A549 (cell line): ENCODE data around the gene KHDC3L. TPM values are rescaled to one million over a fixed set of nuclear protein-coding genes. Genes with fewer than 3 reads are reported as not detected.

ENCODE experiments used
- ATAC-seq, 2 experiments: fragments of 200-7000 bp in 1 of 2; fragments of >200 bp in 1 of 2; cut with Nextera tagmentation in 1 of 2; cut with Tn5 transposase in 1 of 2; 3 replicates each; pipeline versions ENCODE4 v1.8.0 to v1.9.1; 2018 to 2020; ENCODE audit warnings: mild to moderate bottlenecking in 1 of 2, moderate library complexity in 1 of 2
- CTCF ChIA-PET: fragments of 300-600 bp; sonication (Branson Sonifier 250); formaldehyde crosslinking; extraction: SDS; loops from one replicate; lab custom pipeline; 2021; ENCODE audit warnings: antibody characterized with exemption, inconsistent platforms; lab: Yijun Ruan, JAX
- POLR2A ChIA-PET: fragments of 350-600 bp; formaldehyde crosslinking; extraction: SDS; loops from one replicate; lab custom pipeline; 2021; ENCODE audit warnings: antibody characterized with exemption, inconsistent platforms; lab: Yijun Ruan, JAX
- DNase-seq, 2 experiments: peaks; one replicate each; pipeline versions ENCODE4 v3.0.0 to v3.0.0-alpha.2; 2011 to 2016; ENCODE audit warnings: low read depth in 1 of 2, low spot score in 1 of 2
- FAIRE-seq: peaks from 2 replicates; lab custom pipeline; 2011; peaks lifted over from hg19 to GRCh38; lab: Jason Lieb, UNC
- H3K27ac ChIP-seq, 2 experiments: fragments of >200 bp; sonication (Bioruptor Twin); formaldehyde crosslinking; 3 replicates each; pipeline ENCODE4 v1.5.1; 2016 to 2017
- H3K4me1 ChIP-seq: fragments of >200 bp; sonication (Bioruptor Twin); formaldehyde crosslinking; 3 replicates; pipeline ENCODE4 v1.6.1; 2016
- H3K4me2 ChIP-seq: fragments of >200 bp; sonication (Bioruptor Twin); formaldehyde crosslinking; 3 replicates; pipeline ENCODE4 v1.6.1; 2016
- H3K4me3 ChIP-seq: fragments of >200 bp; sonication (Bioruptor Twin); formaldehyde crosslinking; 3 replicates; pipeline ENCODE4 v1.5.1; 2016
- H3K9me3 ChIP-seq: fragments of >200 bp; sonication (Bioruptor Twin); formaldehyde crosslinking; 3 replicates; pipeline ENCODE4 v1.6.1; 2016
- ATOH8 ChIP-seq: fragments of 250-450 bp; sonication (Bioruptor Pico); IDR thresholded peaks from 2 replicates; pipeline ENCODE4 v1.5.0; 2020; ENCODE audit warnings: low read depth, mild to moderate bottlenecking, moderate library complexity
- BHLHE40 ChIP-seq: IDR thresholded peaks from 2 replicates; pipeline ENCODE4 v1.6.1; 2012; ENCODE audit warnings: low read depth, low read length, inconsistent platforms
- CBX2 ChIP-seq: fragments of 200-600 bp; sonication (generic); IDR thresholded peaks from 2 replicates; pipeline ENCODE4 v1.6.1; 2016; ENCODE audit warnings: low read depth, mild to moderate bottlenecking, borderline replicate concordance
- CHD2 ChIP-seq: fragments of 150-350 bp; IDR thresholded peaks from 2 replicates; pipeline ENCODE4 v1.6.1; 2014; ENCODE audit warnings: low read length; ENCODE audit not compliant: partially characterized antibody
- EHF ChIP-seq: fragments of 250-450 bp; sonication (Bioruptor Pico); IDR thresholded peaks from 2 replicates; pipeline ENCODE4 v1.5.0; 2020; ENCODE audit warnings: mild to moderate bottlenecking
- EHMT2 ChIP-seq: fragments of 200-600 bp; sonication (generic); IDR thresholded peaks from 2 replicates; pipeline ENCODE4 v1.6.1; 2016; ENCODE audit warnings: antibody characterized with exemption, low read depth, mild to moderate bottlenecking, moderate library complexity
- EP300 ChIP-seq, 2 experiments: fragments of >200 bp; sonication (Bioruptor Twin); formaldehyde crosslinking; IDR thresholded peaks; 2 replicates in 1 of 2; 3 replicates in 1 of 2; pipeline ENCODE4 v1.6.1; 2016 to 2017
- ESRRA ChIP-seq: fragments of 150-350 bp; IDR thresholded peaks from 2 replicates; pipeline ENCODE4 v1.6.1; 2014; ENCODE audit warnings: mild to moderate bottlenecking, low read length, borderline replicate concordance
- FOXS1 ChIP-seq: fragments of 250-450 bp; sonication (Bioruptor Pico); IDR thresholded peaks from 2 replicates; pipeline ENCODE4 v1.5.0; 2020; ENCODE audit warnings: mild to moderate bottlenecking, moderate library complexity
- GATA3 ChIP-seq: IDR thresholded peaks from 2 replicates; pipeline ENCODE4 v1.6.1; 2012; ENCODE audit warnings: borderline replicate concordance
- HEYL ChIP-seq: fragments of 250-450 bp; sonication (Bioruptor Pico); IDR thresholded peaks from 2 replicates; pipeline ENCODE4 v1.8.0; 2021; ENCODE audit warnings: mild to moderate bottlenecking, moderate library complexity
- HOXA7 ChIP-seq: fragments of 250-450 bp; sonication (Bioruptor Pico); IDR thresholded peaks from 2 replicates; pipeline ENCODE4 v1.5.0; 2020; ENCODE audit warnings: mild to moderate bottlenecking, moderate library complexity
- HOXB5 ChIP-seq: fragments of 250-450 bp; sonication (Bioruptor Pico); IDR thresholded peaks from 2 replicates; pipeline ENCODE4 v1.5.0; 2020; ENCODE audit warnings: mild to moderate bottlenecking, moderate library complexity
- KDM5A ChIP-seq: fragments of 200-600 bp; sonication (generic); IDR thresholded peaks from 2 replicates; pipeline ENCODE4 v1.6.1; 2016; ENCODE audit warnings: antibody characterized with exemption, mild to moderate bottlenecking
- MAFK ChIP-seq: fragments of 450-650 bp; IDR thresholded peaks from 2 replicates; pipeline ENCODE4 v1.6.1; 2014; ENCODE audit not compliant: partially characterized antibody
- MAX ChIP-seq: IDR thresholded peaks from 2 replicates; pipeline ENCODE4 v1.6.1; 2012
- NFE2L2 ChIP-seq: fragments of 150-350 bp; conservative IDR thresholded peaks from 2 replicates; pipeline ENCODE4 v1.6.1; 2014; ENCODE audit warnings: low read length
- PHF8 ChIP-seq: fragments of 200-600 bp; sonication (generic); IDR thresholded peaks from 2 replicates; pipeline ENCODE4 v1.6.1; 2016; ENCODE audit warnings: low read depth, mild to moderate bottlenecking, antibody characterized with exemption, moderate library complexity, borderline replicate concordance
- POLR2AphosphoS2 ChIP-seq: conservative IDR thresholded peaks from 2 replicates; pipeline ENCODE4 v1.6.1; 2012; ENCODE audit warnings: low read length, improper control_type of control experiment, inconsistent platforms
- RARB ChIP-seq: fragments of 250-450 bp; sonication (Bioruptor Pico); IDR thresholded peaks from 2 replicates; pipeline ENCODE4 v1.8.0; 2021; ENCODE audit warnings: mild to moderate bottlenecking, moderate library complexity
- RFX5 ChIP-seq: fragments of 450-650 bp; IDR thresholded peaks from 2 replicates; pipeline ENCODE4 v1.7.1; 2014; ENCODE audit warnings: antibody characterized with exemption, mild to moderate bottlenecking, moderate library complexity
- SREBF2 ChIP-seq: fragments of 450-650 bp; IDR thresholded peaks from 2 replicates; pipeline ENCODE4 v1.6.1; 2014; ENCODE audit warnings: mild to moderate bottlenecking, moderate library complexity
- ZNF302 ChIP-seq: fragments of 250-450 bp; sonication (Bioruptor Pico); IDR thresholded peaks from 2 replicates; pipeline ENCODE4 v1.9.0; 2021; ENCODE audit warnings: inconsistent platforms, mild to moderate bottlenecking, moderate library complexity
- ZSCAN20 ChIP-seq: fragments of 250-450 bp; sonication (Bioruptor Pico); IDR thresholded peaks from 2 replicates; pipeline ENCODE4 v1.8.0; 2022; ENCODE audit warnings: mild to moderate bottlenecking, moderate library complexity
- WGBS: methylation state at CpG from one replicate; pipeline ENCODE4 v1.1.6; 2017; ENCODE audit errors: missing lambda C conversion rate; 5-methylcytosine and 5-hydroxymethylcytosine counted together
- polyA plus RNA-seq, 4 experiments: library from polyadenylated mRNA; depleted of rRNA in 3 of 4; stranded (reverse); fragments of >200 nt; fragmentation: RNase III in 1 of 4; extraction: RNeasy Plus Mini Kit Qiagen cat#74134 plus additional on column Dnase treatment in 1 of 4; gene quantifications; 2 replicates in 3 of 4; 3 replicates in 1 of 4; pipeline ENCODE4 v1.2.3, GENCODE V29; 2011 to 2017
- TF ChIP-seq, protein P1 (sequence below): fragments of 250-450 bp; sonication (Bioruptor Pico); IDR thresholded peaks from 2 replicates; pipeline ENCODE4 v1.5.0; 2021; ENCODE audit warnings: mild to moderate bottlenecking, moderate library complexity, borderline replicate concordance
- TF ChIP-seq, protein P2 (sequence below): fragments of >200 bp; sonication (Bioruptor Twin); formaldehyde crosslinking; IDR thresholded peaks from 2 replicates; pipeline ENCODE4 v1.6.1; 2016
- TF ChIP-seq, protein P3 (sequence below): IDR thresholded peaks from 2 replicates; pipeline ENCODE4 v1.6.1; 2012

Gene KHDC3L
- polyA plus RNA-seq, 2 of the 4 experiments (the other 2 are of a cell fraction) = not detected

DNA sequence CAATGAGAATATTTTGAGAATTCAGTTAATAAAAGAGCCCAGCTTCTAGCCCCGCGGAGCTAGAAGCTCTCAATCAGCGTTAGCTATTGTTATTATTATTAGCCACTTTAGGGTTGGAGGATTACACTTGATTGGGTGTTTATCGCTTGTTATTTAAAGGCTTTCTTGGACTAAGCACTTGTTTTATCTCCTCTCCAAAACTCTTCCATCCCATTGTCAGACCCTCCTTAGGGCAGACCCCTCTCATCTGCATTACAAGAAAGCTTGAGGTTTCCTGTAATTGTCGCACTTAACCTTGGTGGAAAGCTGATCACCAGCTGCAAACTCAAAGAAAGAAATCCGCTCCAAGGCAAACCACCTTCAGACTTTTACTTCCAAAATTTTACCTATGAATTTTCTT, 13.1 kb upstream of the KHDC3L start:
- ChIA-PET CTCF (interaction anchor here (1.2 kb wide), 1 partner anchor 39 kb away, joined by 3 read pairs; no protein-coding TSS in a partner anchor), POLR2A (no interaction called here)
- no peak overlapping the region for H3K4me2 ChIP-seq
- ATAC-seq (no peak), DNase-seq (no peak), FAIRE-seq (no peak)
- no peaks in the 10 kb centered on the region for H3K9me3 ChIP-seq
- H3K4me1 ChIP-seq = no peaks in the 10 kb centered on the region
- TF ChIP-seq FOXS1 (no peak), ESRRA (no peak), MAX (no peak), GATA3 (no peak), CHD2 (no peak), SREBF2 (no peak), RFX5 (no peak), HOXA7 (no peak), EP300 (IDR thresholded peaks at IDR 0.05) (no peak)
- TF ChIP-seq, protein P1, sequence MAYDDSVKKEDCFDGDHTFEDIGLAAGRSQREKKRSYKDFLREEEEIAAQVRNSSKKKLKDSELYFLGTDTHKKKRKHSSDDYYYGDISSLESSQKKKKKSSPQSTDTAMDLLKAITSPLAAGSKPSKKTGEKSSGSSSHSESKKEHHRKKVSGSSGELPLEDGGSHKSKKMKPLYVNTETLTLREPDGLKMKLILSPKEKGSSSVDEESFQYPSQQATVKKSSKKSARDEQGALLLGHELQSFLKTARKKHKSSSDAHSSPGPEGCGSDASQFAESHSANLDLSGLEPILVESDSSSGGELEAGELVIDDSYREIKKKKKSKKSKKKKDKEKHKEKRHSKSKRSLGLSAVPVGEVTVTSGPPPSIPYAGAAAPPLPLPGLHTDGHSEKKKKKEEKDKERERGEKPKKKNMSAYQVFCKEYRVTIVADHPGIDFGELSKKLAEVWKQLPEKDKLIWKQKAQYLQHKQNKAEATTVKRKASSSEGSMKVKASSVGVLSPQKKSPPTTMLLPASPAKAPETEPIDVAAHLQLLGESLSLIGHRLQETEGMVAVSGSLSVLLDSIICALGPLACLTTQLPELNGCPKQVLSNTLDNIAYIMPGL (CRISPR knock-in tag) = no peak
- TF ChIP-seq, protein P2, sequence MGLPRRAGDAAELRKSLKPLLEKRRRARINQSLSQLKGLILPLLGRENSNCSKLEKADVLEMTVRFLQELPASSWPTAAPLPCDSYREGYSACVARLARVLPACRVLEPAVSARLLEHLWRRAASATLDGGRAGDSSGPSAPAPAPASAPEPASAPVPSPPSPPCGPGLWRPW = no peak
- no peak overlapping the region for H3K4me3 ChIP-seq
- no peak overlapping the region for H3K27ac ChIP-seq
- 78% methylated on average over 6 of the region's 6 CpGs for WGBS

GRCh38 chr6:73353636-73354593, 8.5 kb upstream of the KHDC3L start, which contains the start of gene DPPA5:
Gene DPPA5 (minus strand): TSS chr6:73354276. CDS start chr6:73354225, 51 bp downstream.
- no peak for ATAC-seq
- 89% methylated on average over 35 of the region's 59 CpGs for WGBS
- no peak for DNase-seq
- Histone ChIP-seq H3K9me3 (no peaks in the 10 kb centered on the region), H3K27ac (no peak within 1 kb of the TSS), H3K4me2 (no peak within 1 kb of the TSS), H3K4me1 (no peaks in the 10 kb centered on the region), H3K4me3 (no peak within 1 kb of the TSS)
- ChIA-PET POLR2A (no interaction called here), CTCF (interaction anchor here (1.2 kb wide), 1 partner anchor 68 kb away, joined by 3 read pairs; no protein-coding TSS in a partner anchor)
- no peak for FAIRE-seq
- TF ChIP-seq NFE2L2 (no peak), PHF8 (no peak), RARB (no peak), FOXS1 (no peak), MAX (no peak), GATA3 (no peak), KDM5A (no peak), EP300 (IDR thresholded peaks at IDR 0.05) (no peak), ATOH8 (CRISPR knock-in tag) (no peak), SREBF2 (no peak)

DNA sequence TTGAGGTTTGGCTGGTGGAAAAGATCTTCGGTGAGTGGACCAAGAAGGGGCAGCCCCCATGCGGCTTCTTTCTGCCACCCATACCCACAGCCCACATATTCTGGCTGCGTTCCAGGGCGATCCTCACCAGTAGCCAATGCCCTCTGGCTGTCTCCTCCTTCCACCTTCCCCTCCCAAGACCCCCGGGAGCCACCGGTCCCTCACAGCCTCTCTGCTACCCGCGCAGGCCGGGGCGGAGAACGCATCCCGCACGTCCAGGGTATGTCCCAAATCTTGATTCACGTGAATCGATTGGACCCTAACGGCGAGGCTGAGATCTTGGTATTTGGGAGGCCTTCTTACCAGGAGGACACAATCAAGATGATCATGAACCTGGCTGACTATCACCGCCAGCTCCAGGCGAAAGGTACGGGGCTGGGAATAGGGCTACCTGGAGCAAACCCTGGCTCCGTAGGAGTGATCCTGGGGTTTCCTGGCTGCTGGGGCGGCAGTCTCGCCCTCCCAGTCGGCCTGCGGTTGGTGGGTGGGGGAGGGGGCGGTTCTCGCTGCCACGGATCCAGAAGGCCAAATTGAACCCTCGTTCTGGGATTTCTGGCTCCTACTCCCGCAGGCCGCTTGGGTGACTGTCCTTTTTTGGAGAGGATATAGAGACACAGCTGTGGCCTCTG, 545 bp downstream of the KHDC3L start:
- no peak for ATAC-seq
- WGBS = 83% methylated on average over 24 of the region's 31 CpGs
- no peak overlapping the region for H3K4me3 ChIP-seq
- POLR2A ChIA-PET = no interaction called here
- H3K4me2 ChIP-seq = no peak overlapping the region
- H3K27ac ChIP-seq = no peak overlapping the region
- no peaks in the 10 kb centered on the region for H3K9me3 ChIP-seq
- CTCF ChIA-PET = no interaction called here
- H3K4me1 ChIP-seq = no peaks in the 10 kb centered on the region
- no peak for DNase-seq
- FAIRE-seq = no peak
- no peak for TF ChIP-seq HEYL (CRISPR knock-in tag)
- no peak for TF ChIP-seq NFE2L2
- TF ChIP-seq ESRRA = no peak
- TF ChIP-seq EHMT2 = no peak
- no peak for TF ChIP-seq ZNF302 (CRISPR knock-in tag)
- no peak for TF ChIP-seq CBX2
- TF ChIP-seq MAFK = no peak
- no peak for TF ChIP-seq EHF
- TF ChIP-seq, protein P2 = no peak
- no peak for TF ChIP-seq ZSCAN20 (CRISPR knock-in tag)
- no peak for TF ChIP-seq BHLHE40
- no peak for TF ChIP-seq HOXA7
- TF ChIP-seq, protein P3, sequence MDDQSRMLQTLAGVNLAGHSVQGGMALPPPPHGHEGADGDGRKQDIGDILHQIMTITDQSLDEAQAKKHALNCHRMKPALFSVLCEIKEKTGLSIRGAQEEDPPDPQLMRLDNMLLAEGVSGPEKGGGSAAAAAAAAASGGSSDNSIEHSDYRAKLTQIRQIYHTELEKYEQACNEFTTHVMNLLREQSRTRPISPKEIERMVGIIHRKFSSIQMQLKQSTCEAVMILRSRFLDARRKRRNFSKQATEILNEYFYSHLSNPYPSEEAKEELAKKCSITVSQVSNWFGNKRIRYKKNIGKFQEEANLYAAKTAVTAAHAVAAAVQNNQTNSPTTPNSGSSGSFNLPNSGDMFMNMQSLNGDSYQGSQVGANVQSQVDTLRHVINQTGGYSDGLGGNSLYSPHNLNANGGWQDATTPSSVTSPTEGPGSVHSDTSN = no peak
- no peak for TF ChIP-seq POLR2AphosphoS2
- no peak for TF ChIP-seq HOXB5 (CRISPR knock-in tag)
